B cell (primary cell): ENCODE data around the gene SLC22A15. TPM values are rescaled to one million over a fixed set of nuclear protein-coding genes. Genes with fewer than 3 reads are reported as not detected.

Source experiments
- ATAC-seq: fragments of 200-7000 bp; cut with Tn5 transposase; one replicate; pipeline ENCODE4 v1.10.0; 2021; ENCODE audit warnings: low read depth, mild to moderate bottlenecking, moderate number of reproducible peaks, moderate library complexity
- CTCF ChIA-PET: fragments of 350-600 bp; sonication (Branson Sonifier 250); formaldehyde crosslinking; loops from one replicate; lab custom pipeline; 2021; ENCODE audit warnings: antibody characterized with exemption, inconsistent platforms; lab: Charles Lee
- POLR2A ChIA-PET: fragments of 350-600 bp; sonication (Branson Sonifier 250); formaldehyde crosslinking; loops from one replicate; lab custom pipeline; 2021; ENCODE audit warnings: antibody characterized with exemption; lab: Charles Lee
- DNase-seq: peaks from one replicate; pipeline ENCODE4 v3.0.0; 2013
- H2AFZ ChIP-seq: 2 replicates; pipeline ENCODE4 v1.6.1; 2012; ENCODE audit warnings: mild to moderate bottlenecking, low read depth, low read length; ENCODE audit not compliant: insufficient read depth, poor library complexity, severe bottlenecking
- H3K27ac ChIP-seq, 2 donors: 1 replicate in 1 of 2; 2 replicates in 1 of 2; pipeline ENCODE4 v1.5.1; 2012 to 2013; ENCODE audit warnings: low read length in 2 of 2, mild to moderate bottlenecking in 2 of 2, moderate library complexity in 1 of 2
- H3K27me3 ChIP-seq, 4 experiments: fragments of 200-600 bp in 1 of 4; sonication (generic) in 1 of 4; replicated peaks in 1 of 4; 1 replicate in 2 of 4; 2 replicates in 2 of 4; pipeline versions ENCODE4 v1.6.1 to v1.7.0; 2013 to 2016; ENCODE audit warnings: low read length in 3 of 4, mild to moderate bottlenecking in 2 of 4, mixed read lengths in 1 of 4, moderate library complexity in 1 of 4; ENCODE audit not compliant: insufficient read depth in 4 of 4, control insufficient read depth in 3 of 4; ENCODE audit errors: control extremely low read depth in 1 of 4
- H3K36me3 ChIP-seq, 2 experiments: replicated peaks in 1 of 2; 1 replicate in 1 of 2; 2 replicates in 1 of 2; pipeline versions ENCODE4 v1.6.1 to v1.7.1; 2013; ENCODE audit warnings: low read length in 1 of 2; ENCODE audit not compliant: insufficient read depth in 2 of 2, control insufficient read depth in 1 of 2; ENCODE audit errors: control extremely low read depth in 1 of 2, extremely low read depth in 1 of 2
- H3K4me1 ChIP-seq, 2 donors: fragments of 200-600 bp in 1 of 2; sonication (generic) in 1 of 2; 1 replicate in 1 of 2; 2 replicates in 1 of 2; pipeline versions ENCODE4 v1.5.1 to v1.6.1; 2013 to 2017; ENCODE audit warnings: low read length in 2 of 2; ENCODE audit not compliant: control insufficient read depth in 2 of 2, insufficient read depth in 2 of 2
- H3K4me2 ChIP-seq: replicated peaks from 2 replicates; pipeline ENCODE3; 2012; ENCODE audit warnings: mild to moderate bottlenecking, low read depth, low read length; ENCODE audit not compliant: poor library complexity, severe bottlenecking
- H3K4me3 ChIP-seq, 5 experiments: fragments of 200-600 bp in 1 of 5; sonication (generic) in 1 of 5; 1 replicate in 3 of 5; 2 replicates in 2 of 5; pipeline versions ENCODE4 v1.5.1 to v1.7.0; 2011 to 2016; ENCODE audit warnings: low read length in 4 of 5, mild to moderate bottlenecking in 4 of 5, low read depth in 2 of 5, control low read depth in 1 of 5, moderate library complexity in 1 of 5; ENCODE audit not compliant: insufficient read depth in 1 of 5; ENCODE audit errors: control extremely low read depth in 1 of 5, extremely low read depth in 1 of 5
- H3K79me2 ChIP-seq: fragments of 200-600 bp; sonication (generic); one replicate; pipeline ENCODE4 v1.6.0; 2016; ENCODE audit warnings: low read length; ENCODE audit not compliant: control insufficient read depth, insufficient read depth
- H3K9ac ChIP-seq: fragments of 200-600 bp; sonication (generic); 2 replicates; pipeline ENCODE4 v1.6.1; 2017; ENCODE audit warnings: mild to moderate bottlenecking, low read length, moderate library complexity
- H3K9me3 ChIP-seq, 3 donors: one replicate each; pipeline versions ENCODE4 v1.6.1 to v1.7.1; 2013; ENCODE audit warnings: low read length in 2 of 3; ENCODE audit not compliant: control insufficient read depth in 2 of 3, insufficient read depth in 1 of 3; ENCODE audit errors: control extremely low read depth in 1 of 3
- H4K20me1 ChIP-seq: 2 replicates; pipeline ENCODE4 v1.6.0; 2012; ENCODE audit warnings: mild to moderate bottlenecking, low read length; ENCODE audit not compliant: insufficient read depth, control insufficient read depth, poor library complexity, severe bottlenecking
- H3K27ac Mint-ChIP-seq: one replicate; pipeline ENCODE4 v1.8.0; 2021; ENCODE audit warnings: mixed read lengths
- H3K27me3 Mint-ChIP-seq: one replicate; pipeline ENCODE4 v1.8.0; 2021; ENCODE audit warnings: mixed read lengths
- H3K4me1 Mint-ChIP-seq: one replicate; pipeline ENCODE4 v1.8.0; 2021; ENCODE audit warnings: mixed read lengths
- H3K4me3 Mint-ChIP-seq: one replicate; pipeline ENCODE4 v1.8.0; 2021; ENCODE audit warnings: mixed read lengths
- H3K9me3 Mint-ChIP-seq: one replicate; pipeline ENCODE4 v1.8.0; 2022; ENCODE audit warnings: mixed read lengths; ENCODE audit not compliant: insufficient read depth
- CTCF ChIP-seq: fragments of 200-600 bp; IDR thresholded peaks from one replicate; pipeline ENCODE4 v1.8.0; 2022; ENCODE audit warnings: antibody characterized with exemption, mild to moderate bottlenecking
- EZH2 ChIP-seq: IDR thresholded peaks from 2 replicates; pipeline ENCODE4 v1.6.1; 2012; ENCODE audit warnings: borderline replicate concordance, low read depth, mild to moderate bottlenecking, moderate library complexity, low read length; ENCODE audit not compliant: insufficient read depth, poor library complexity, severe bottlenecking
- WGBS: methylation state at CpG from one replicate; pipeline ENCODE4 v1.1.5; 2013; ENCODE audit warnings: missing lambda C conversion rate; ENCODE audit not compliant: insufficient coverage; 5-methylcytosine and 5-hydroxymethylcytosine counted together
- intact Hi-C: fragments of 100-400 bp; cut with micrococcal nuclease; formaldehyde crosslinking; loops from one replicate; pipeline ENCODE4 v1.10.0; 2022
- polyA plus RNA-seq: library from polyadenylated mRNA; depleted of rRNA; stranded (reverse); fragments of >200 nt; gene quantifications from 2 replicates; pipeline ENCODE4 v1.2.3, GENCODE V29; 2012
- total RNA-seq, 2 donors: library from RNA; stranded (reverse); fragments of 120-200 nt in 1 of 2; gene quantifications; 1 replicate in 1 of 2; 2 replicates in 1 of 2; pipeline versions ENCODE4 v1.2.3 to v1.2.4, GENCODE V29; 2013 to 2022

SLC22A15 gene
- total and polyA plus RNA-seq, 2 donors (not counting 1 experiment from before 2014, with no cell fraction given) = 3.9 to 7.5 TPM

GRCh38 chr1:115978292-115978941 is 2.1 kb downstream of the SLC22A15 start:
- Mint-ChIP-seq H3K4me1 (peaks cover 21% of the 10 kb centered on the region), H3K27me3 (no peaks in the 10 kb centered on the region), H3K9me3 (no peaks in the 10 kb centered on the region), H3K27ac (no peak overlapping the region), H3K4me3 (no peak overlapping the region)
- DNase-seq = no peak
- Histone ChIP-seq H3K4me2 (no peak overlapping the region), H3K4me1 (peaks cover 4 to 12% of the 10 kb centered on the region in 2 donors), H3K27me3 (peaks cover 0 to 9% (median 0%) of the 10 kb centered on the region in 4 experiments), H3K4me3 (no peak overlapping the region), H4K20me1 (no peaks in the 10 kb centered on the region), H3K79me2 (no peaks in the 10 kb centered on the region), H3K9me3 (no peaks in the 10 kb centered on the region), H3K9ac (no peak overlapping the region), H3K36me3 (no peaks in the 10 kb centered on the region), H2AFZ (no peak overlapping the region), H3K27ac (no peak overlapping the region)
- no peak for ATAC-seq
- CTCF ChIA-PET = interaction anchor here (0.6 to 1.8 kb wide), 5 partner anchors 13 to 839 kb away, joined by 3 to 7 read pairs (median 3); no protein-coding TSS in a partner anchor
- TF ChIP-seq CTCF = no peak
- no peak for TF ChIP-seq EZH2
- POLR2A ChIA-PET = no interaction called here
- WGBS = 93% methylated on average over 2 of the region's 6 CpGs
- intact Hi-C loops = no loop called here

- Histone ChIP-seq H3K4me3 (no peak overlapping the region), H3K79me2 (no peaks in the 10 kb centered on the region), H3K36me3 (no peaks in the 10 kb centered on the region), H3K9ac (no peak overlapping the region), H3K4me2 (no peak overlapping the region), H3K4me1 (peaks cover 4 to 12% of the 10 kb centered on the region in 2 donors), H2AFZ (no peak overlapping the region), H4K20me1 (no peaks in the 10 kb centered on the region), H3K27ac (no peak overlapping the region), H3K27me3 (peaks cover 0 to 9% (median 0%) of the 10 kb centered on the region in 4 experiments), H3K9me3 (no peaks in the 10 kb centered on the region)
- H3K9me3 Mint-ChIP-seq = no peaks in the 10 kb centered on the region
- ChIA-PET POLR2A (no interaction called here), CTCF (interaction anchor here (1.0 to 3.8 kb wide), 3 partner anchors 22 to 842 kb away, joined by 3 to 59 read pairs (median 17); no protein-coding TSS in a partner anchor)
- TF ChIP-seq EZH2 (no peak), CTCF (no peak)
- intact Hi-C loops = no loop called here
- DNase-seq (no peak), ATAC-seq (no peak)
- H3K4me1 Mint-ChIP-seq = peaks cover 21% of the 10 kb centered on the region
- H3K27ac Mint-ChIP-seq = no peak overlapping the region
- WGBS = no CpG with 5 or more reads among the region's 2 CpGs
- H3K4me3 Mint-ChIP-seq = no peak overlapping the region
- H3K27me3 Mint-ChIP-seq = no peaks in the 10 kb centered on the region
Observed at GRCh38 chr1:115980156-115980555, 3.8 kb downstream of the SLC22A15 start.
